ENCODE measurements around the gene DCLK1.
"Not testable (repeated sequence)": the region's sequence is repeated elsewhere in the genome, so short reads cannot be mapped to it uniquely, and the experiment has no call there.

DCLK1 gene

GRCh38 chr13:35978607-35979316 is 152.4 kb downstream of the DCLK1 start:
- peak; percentile 39 for DNase-seq (ENCODE audit: extremely low read depth, low read depth)
- no peak overlapping the region for H3K4me3 ChIP-seq (replicated peaks; ENCODE audit: low read depth, low read length)
- TF ChIP-seq CTCF (IDR thresholded peaks at IDR 0.05; ENCODE audit: low read depth, low read length, missing control alignments) = peak; percentile 49

GRCh38 chr13:35977060-35977459 is 154.1 kb downstream of the DCLK1 start:
- no peak overlapping the region for H3K4me3 ChIP-seq (replicated peaks; ENCODE audit: low read depth, low read length)
- DNase-seq (ENCODE audit: extremely low read depth, low read depth) = no peak
- no peak for TF ChIP-seq CTCF (IDR thresholded peaks at IDR 0.05; ENCODE audit: low read depth, low read length, missing control alignments)

DNA sequence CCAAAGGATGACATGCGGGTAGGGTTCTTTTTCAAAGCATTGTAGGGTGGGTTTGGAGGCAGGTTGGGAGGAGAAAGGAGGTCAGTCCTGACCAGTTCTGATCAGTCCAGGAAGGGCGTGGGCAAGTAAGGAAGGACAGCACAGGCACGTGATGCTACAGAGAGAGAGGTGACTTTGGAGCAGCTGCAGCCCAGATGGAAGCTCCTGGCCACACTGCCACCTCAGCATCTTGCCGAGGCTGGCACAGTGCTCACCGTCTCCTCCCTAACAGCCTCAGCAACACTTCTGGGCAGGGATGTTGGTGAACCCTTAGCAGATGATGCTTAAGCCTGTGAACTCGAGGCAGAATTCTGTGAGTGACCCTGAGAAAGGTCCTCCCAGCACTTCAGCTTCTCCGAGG is 155.1 kb downstream of the DCLK1 start:
- DNase-seq (ENCODE audit: extremely low read depth, low read depth) = no peak
- no peak overlapping the region for H3K4me3 ChIP-seq (replicated peaks; ENCODE audit: low read depth, low read length)
- TF ChIP-seq CTCF (IDR thresholded peaks at IDR 0.05; ENCODE audit: low read depth, low read length, missing control alignments) = no peak

DNA sequence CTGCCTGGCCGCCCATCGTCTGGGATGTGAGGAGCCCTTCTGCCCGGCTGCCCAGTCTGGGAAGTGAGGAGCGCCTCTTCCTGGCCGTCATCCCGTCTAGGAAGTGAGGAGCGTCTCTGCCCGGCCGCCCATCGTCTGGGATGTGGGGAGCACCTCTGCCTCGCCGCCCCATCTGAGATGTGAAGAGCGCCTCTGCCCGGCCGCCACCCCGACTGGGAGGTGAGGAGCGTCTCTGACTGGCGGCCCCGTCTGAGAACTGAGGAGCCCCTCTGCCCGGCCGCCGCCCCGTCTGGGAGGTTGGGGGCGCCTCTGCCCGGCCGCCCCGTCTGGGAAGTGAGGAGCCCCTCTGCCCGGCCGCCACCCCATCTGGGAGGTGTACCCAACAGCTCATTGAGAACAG is 164.2 kb downstream of the DCLK1 start:
- not testable (repeated sequence) for DNase-seq (ENCODE audit: extremely low read depth, low read depth); H3K4me3 ChIP-seq (replicated peaks; ENCODE audit: low read depth, low read length)

DNA sequence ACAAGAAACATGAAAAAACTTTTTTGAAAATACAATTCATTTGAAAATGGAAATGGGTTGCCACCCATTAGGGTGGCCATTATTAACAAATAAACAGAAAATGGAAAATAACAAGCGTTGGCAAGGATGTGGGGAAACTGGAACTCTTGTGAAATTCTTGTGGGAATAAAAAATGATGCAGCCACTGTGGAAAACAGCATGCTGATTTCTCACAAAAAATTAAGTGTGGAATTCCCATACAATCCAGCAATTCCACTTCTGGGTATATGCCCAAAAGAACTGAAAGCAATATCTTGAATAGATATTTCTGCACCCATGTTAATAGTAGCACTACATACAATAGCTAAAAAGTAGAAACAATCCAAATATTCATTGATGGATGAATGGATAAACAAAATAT is 165.2 kb downstream of the DCLK1 start:
- no peak for DNase-seq (ENCODE audit: extremely low read depth, low read depth)
- no peak overlapping the region for H3K4me3 ChIP-seq (replicated peaks; ENCODE audit: low read depth, low read length)
- TF ChIP-seq CTCF (IDR thresholded peaks at IDR 0.05; ENCODE audit: low read depth, low read length, missing control alignments) = no peak

DNA sequence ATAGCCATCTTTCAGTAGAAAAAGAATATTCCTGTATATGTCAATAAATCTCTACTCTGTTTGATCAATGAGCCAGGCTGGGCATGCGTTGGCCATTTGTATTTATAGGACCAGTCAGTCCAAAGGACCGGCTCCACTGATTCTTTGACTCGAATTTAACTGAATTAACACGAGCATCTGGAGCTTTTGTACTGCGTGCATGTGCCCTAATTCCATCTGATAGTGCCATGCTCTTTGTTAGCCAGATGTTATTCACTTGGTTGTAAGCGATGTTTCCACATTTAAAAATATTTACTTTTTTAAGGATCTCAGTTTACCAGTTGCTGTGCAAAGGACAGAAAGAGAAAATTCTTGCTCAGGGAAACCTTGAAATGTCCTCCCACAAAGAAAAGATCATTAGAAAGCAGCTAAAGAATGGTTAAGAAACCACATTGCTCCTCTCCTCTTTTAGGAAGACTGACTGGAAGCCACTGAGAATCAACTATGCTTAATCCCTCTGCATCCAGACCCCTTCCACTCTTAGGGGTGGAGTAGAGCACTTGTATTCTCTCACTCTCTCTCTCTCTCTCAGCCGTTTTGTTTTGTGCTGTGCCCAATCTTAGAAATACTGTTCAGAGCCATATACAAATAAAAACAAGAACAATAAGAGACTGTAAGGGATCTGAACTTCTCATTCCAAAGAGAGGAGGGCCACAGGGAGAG is 165.8 kb downstream of the DCLK1 start:
- no peak for TF ChIP-seq CTCF (IDR thresholded peaks at IDR 0.05; ENCODE audit: low read depth, low read length, missing control alignments)
- no peak for DNase-seq (ENCODE audit: extremely low read depth, low read depth)
- H3K4me3 ChIP-seq (replicated peaks; ENCODE audit: low read depth, low read length) = no peak overlapping the region

GRCh38 chr13:35964863-35965180 is 166.4 kb downstream of the DCLK1 start:
- TF ChIP-seq CTCF (IDR thresholded peaks at IDR 0.05; ENCODE audit: low read depth, low read length, missing control alignments) = no peak
- DNase-seq (ENCODE audit: extremely low read depth, low read depth) = no peak
- H3K4me3 ChIP-seq (replicated peaks; ENCODE audit: low read depth, low read length) = no peak overlapping the region

All from HFF-Myc (cell line).